Thyroid gland (tissue), 4 donors: ENCODE data around the gene CACHD1. TPM values are rescaled to one million over a fixed set of nuclear protein-coding genes. Genes with fewer than 3 reads are reported as not detected.

Experiments
- DNase-seq, 2 donors: peaks; one replicate each; pipeline ENCODE4 v3.0.0-alpha.2; 2019
- H3K27ac ChIP-seq, 3 donors: fragments of 200-600 bp; sonication (generic); 1 replicate in 2 of 3; 2 replicates in 1 of 3; pipeline ENCODE4 v1.5.1; 2016 to 2019; ENCODE audit warnings: mild to moderate bottlenecking in 1 of 3, moderate library complexity in 1 of 3
- H3K27me3 ChIP-seq: fragments of 200-600 bp; sonication (generic); one replicate; pipeline ENCODE4 v1.5.1; 2019
- H3K36me3 ChIP-seq, 2 donors: fragments of 200-600 bp; sonication (generic); one replicate each; pipeline ENCODE4 v1.5.1; 2016 to 2019
- H3K4me1 ChIP-seq, 2 donors: fragments of 200-600 bp; sonication (generic); one replicate each; pipeline ENCODE4 v1.5.1; 2017 to 2019
- H3K4me3 ChIP-seq, 3 donors: fragments of 200-600 bp; sonication (generic); replicated peaks in 1 of 3; 1 replicate in 2 of 3; 2 replicates in 1 of 3; pipeline ENCODE4 v1.5.1; 2016; ENCODE audit warnings: mild to moderate bottlenecking in 1 of 3
- H3K9me3 ChIP-seq: fragments of 200-600 bp; sonication (generic); one replicate; pipeline ENCODE4 v1.5.1; 2017
- POLR2A ChIP-seq, 2 donors: fragments of 450-650 bp; IDR thresholded peaks; one replicate each; pipeline ENCODE4 v1.6.1; 2017; ENCODE audit warnings: antibody characterized with exemption in 2 of 2, mild to moderate bottlenecking in 2 of 2, moderate library complexity in 1 of 2
- WGBS, 2 donors: methylation state at CpG; one replicate each; pipeline ENCODE4 v1.1.5; 2017; 5-methylcytosine and 5-hydroxymethylcytosine counted together
- intact Hi-C: fragments of 100-400 bp; cut with DNase I; formaldehyde crosslinking; loops from one replicate; pipeline ENCODE4 v1.15.1; 2023
- total RNA-seq, 4 donors: library from RNA; depleted of rRNA; stranded (reverse); fragments of >200 nt; gene quantifications; one replicate each; pipeline ENCODE4 v1.2.3, GENCODE V29; 2016
- TF ChIP-seq, protein P1 (sequence below), 6 experiments: fragments of 200-600 bp in 3 of 6; fragments of 450-650 bp in 3 of 6; sonication (generic) in 3 of 6; IDR thresholded peaks; one replicate each; pipeline ENCODE4 v1.5.1; 2016 to 2019; ENCODE audit warnings: antibody characterized with exemption in 6 of 6, mild to moderate bottlenecking in 2 of 6, inconsistent platforms in 1 of 6, moderate library complexity in 1 of 6

Gene CACHD1
- total RNA-seq, 4 donors from 2014 or later: 12.9 to 25.1 (median 17.0) TPM

DNA sequence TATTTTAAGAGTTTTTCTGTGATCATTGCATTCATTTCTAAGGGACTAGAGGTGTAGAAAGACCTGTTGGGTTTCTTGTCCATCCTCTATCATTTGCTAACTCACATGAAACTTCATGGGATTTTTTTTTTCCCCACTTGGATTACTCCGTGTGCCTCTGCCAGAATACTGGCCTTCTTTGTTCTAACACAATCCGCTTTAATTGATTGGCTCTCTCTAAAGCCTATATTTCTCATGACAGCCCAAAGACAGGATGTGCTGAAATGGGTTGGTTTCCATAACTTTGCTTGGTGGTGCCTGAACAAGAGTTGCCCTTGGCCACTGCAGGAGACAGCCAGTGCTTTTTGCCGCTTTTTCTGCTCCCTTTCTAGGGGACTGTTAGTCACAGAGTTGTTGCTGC is 12.2 kb downstream of the CACHD1 start:
- TF ChIP-seq, protein P1, sequence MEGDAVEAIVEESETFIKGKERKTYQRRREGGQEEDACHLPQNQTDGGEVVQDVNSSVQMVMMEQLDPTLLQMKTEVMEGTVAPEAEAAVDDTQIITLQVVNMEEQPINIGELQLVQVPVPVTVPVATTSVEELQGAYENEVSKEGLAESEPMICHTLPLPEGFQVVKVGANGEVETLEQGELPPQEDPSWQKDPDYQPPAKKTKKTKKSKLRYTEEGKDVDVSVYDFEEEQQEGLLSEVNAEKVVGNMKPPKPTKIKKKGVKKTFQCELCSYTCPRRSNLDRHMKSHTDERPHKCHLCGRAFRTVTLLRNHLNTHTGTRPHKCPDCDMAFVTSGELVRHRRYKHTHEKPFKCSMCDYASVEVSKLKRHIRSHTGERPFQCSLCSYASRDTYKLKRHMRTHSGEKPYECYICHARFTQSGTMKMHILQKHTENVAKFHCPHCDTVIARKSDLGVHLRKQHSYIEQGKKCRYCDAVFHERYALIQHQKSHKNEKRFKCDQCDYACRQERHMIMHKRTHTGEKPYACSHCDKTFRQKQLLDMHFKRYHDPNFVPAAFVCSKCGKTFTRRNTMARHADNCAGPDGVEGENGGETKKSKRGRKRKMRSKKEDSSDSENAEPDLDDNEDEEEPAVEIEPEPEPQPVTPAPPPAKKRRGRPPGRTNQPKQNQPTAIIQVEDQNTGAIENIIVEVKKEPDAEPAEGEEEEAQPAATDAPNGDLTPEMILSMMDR (IDR thresholded peaks at IDR 0.05): no peak
- TF ChIP-seq POLR2A (IDR thresholded peaks at IDR 0.05): no peak
- peaks cover 49 to 65% of the 10 kb centered on the region in 2 donors for H3K4me1 ChIP-seq
- no peak for DNase-seq
- no peaks in the 10 kb centered on the region for H3K27me3 ChIP-seq
- H3K36me3 ChIP-seq: no peaks in the 10 kb centered on the region
- intact Hi-C loops: no loop called here
- WGBS, 2 donors: 90 to 93% methylated on average over 3 of the region's 3 CpGs
- H3K27ac ChIP-seq: no peak overlapping the region
- no peak overlapping the region for H3K4me3 ChIP-seq
- no peaks in the 10 kb centered on the region for H3K9me3 ChIP-seq

DNA sequence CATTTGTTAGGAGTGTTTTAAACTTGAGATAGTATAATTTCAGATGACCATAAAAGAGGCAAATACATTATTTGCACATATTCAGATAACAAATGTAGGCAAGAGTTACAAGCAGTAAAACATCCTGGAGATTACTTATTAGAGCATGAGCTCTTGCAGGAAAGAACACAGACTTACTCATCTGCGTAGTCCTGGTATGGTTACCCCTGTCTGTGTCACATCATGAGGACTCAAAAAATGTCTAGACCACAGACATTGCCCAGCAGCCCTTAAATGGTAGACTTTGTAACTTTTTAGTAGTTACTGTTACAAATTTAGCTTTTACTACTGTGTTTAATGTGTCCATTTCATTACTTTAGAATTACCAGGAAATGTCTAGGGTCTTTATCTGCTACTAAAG is 12.8 kb downstream of the CACHD1 start:
- Histone ChIP-seq H3K9me3 (no peaks in the 10 kb centered on the region), H3K27ac (no peak overlapping the region), H3K27me3 (no peaks in the 10 kb centered on the region), H3K4me3 (no peak overlapping the region), H3K36me3 (no peaks in the 10 kb centered on the region), H3K4me1 (peaks cover 45 to 62% of the 10 kb centered on the region in 2 donors)
- TF ChIP-seq, protein P1 (IDR thresholded peaks at IDR 0.05): no peak
- no peak for DNase-seq
- WGBS, 2 donors: 92 to 93% methylated on average over 1 of the region's 1 CpG
- intact Hi-C loops: no loop called here

DNA sequence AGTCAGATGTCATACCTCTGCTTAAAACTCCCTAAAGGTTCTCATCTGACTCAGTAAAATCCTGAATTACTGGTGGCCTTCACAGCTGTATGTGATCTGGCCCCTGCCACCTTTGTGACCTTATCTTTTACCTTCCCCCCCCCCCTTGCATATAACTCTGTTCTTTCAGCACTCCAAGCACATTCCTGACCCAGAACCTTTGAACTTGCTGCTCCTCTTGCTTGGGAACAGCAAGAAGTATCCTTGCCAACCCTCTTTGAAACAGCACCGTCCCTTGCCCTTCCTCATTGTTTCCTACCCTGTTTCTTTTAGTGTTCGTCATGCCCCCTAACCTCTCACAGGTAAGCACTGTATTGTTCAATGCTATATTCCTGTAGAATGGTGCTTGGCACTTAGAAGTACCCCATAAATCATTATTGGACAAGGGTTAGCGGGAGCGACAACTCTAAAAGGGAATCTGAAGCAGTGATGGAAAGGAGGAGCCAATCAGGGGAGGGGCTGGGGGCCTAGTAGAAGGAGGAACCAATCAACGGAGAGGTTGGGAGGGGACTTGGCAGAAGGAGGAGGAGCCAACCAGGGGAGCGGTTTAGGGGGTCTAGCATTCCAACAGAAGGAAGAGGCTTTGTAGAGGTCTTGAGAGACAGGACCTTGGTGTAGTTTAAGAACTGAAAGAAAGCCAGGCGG is 13.9 kb downstream of the CACHD1 start:
- H3K4me1 ChIP-seq: peaks cover 35 to 51% of the 10 kb centered on the region in 2 donors
- DNase-seq: no peak
- no peak overlapping the region for H3K27ac ChIP-seq
- intact Hi-C loops: no loop called here
- H3K27me3 ChIP-seq: no peaks in the 10 kb centered on the region
- no peaks in the 10 kb centered on the region for H3K36me3 ChIP-seq
- TF ChIP-seq, protein P1 (IDR thresholded peaks at IDR 0.05): no peak
- no peak for TF ChIP-seq POLR2A (IDR thresholded peaks at IDR 0.05)
- 93 to 95% methylated on average over 7 of the region's 7 CpGs for WGBS, 2 donors
- H3K4me3 ChIP-seq: no peak overlapping the region
- no peaks in the 10 kb centered on the region for H3K9me3 ChIP-seq

DNA sequence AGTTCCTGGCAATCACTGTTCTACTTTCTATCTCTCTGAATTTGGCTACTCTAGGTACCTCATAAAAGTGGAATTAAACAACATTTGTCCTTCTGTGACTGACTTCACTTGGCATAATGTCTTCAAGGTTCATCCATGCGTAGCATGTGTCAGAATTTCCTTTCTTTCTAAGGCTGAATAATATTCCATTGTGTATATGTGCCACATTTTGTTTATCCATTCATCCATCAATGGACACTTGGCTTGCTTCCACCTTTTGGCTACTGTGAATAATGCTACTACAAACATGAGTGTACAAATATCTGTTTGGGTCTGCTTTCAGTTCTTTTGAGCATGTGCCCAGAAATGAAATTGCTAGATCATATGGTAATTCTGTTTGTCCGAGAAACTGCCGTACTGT is 14.7 kb downstream of the CACHD1 start:
- WGBS, 2 donors: 84 to 85% methylated on average over 3 of the region's 3 CpGs

DNA sequence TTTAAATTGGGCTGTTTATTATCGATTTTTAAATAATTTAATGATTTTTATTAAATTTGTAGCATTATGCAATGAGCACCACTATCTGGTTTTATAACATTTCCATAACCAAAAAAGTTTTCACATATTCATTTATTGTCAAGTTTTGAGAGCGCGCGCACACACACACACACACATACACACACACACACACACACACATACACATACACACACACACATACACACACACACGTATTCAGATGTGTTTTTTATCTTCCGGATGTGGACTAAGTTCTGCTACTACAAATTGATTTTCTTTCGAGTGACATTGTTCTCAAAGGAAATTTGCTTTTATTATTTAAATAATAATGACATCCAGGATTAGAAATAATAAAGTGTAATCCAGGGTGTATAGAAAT is 16.3 kb downstream of the CACHD1 start:
- Histone ChIP-seq H3K27me3 (no peaks in the 10 kb centered on the region), H3K4me1 (peaks cover 18 to 33% of the 10 kb centered on the region in 2 donors), H3K4me3 (no peak overlapping the region), H3K27ac (no peak overlapping the region), H3K36me3 (no peaks in the 10 kb centered on the region), H3K9me3 (no peaks in the 10 kb centered on the region)
- TF ChIP-seq, protein P1 (IDR thresholded peaks at IDR 0.05): no peak
- no peak for TF ChIP-seq POLR2A (IDR thresholded peaks at IDR 0.05)
- intact Hi-C loops: no loop called here
- 80 to 90% methylated on average over 7 of the region's 7 CpGs for WGBS, 2 donors
- DNase-seq: no peak

More for the DNA sequence above, 14.7 kb downstream of the CACHD1 start:
- H3K9me3 ChIP-seq: no peaks in the 10 kb centered on the region
- no peak for DNase-seq
- no peak overlapping the region for H3K27ac ChIP-seq
- intact Hi-C loops: no loop called here
- no peaks in the 10 kb centered on the region for H3K36me3 ChIP-seq
- no peak overlapping the region for H3K4me3 ChIP-seq
- no peaks in the 10 kb centered on the region for H3K27me3 ChIP-seq
- H3K4me1 ChIP-seq: peaks cover 30 to 44% of the 10 kb centered on the region in 2 donors
- TF ChIP-seq POLR2A (IDR thresholded peaks at IDR 0.05): no peak
- TF ChIP-seq, protein P1 (IDR thresholded peaks at IDR 0.05): no peak
